ENCODE results near the gene SH3RF2. TPM values are rescaled to one million over a fixed set of nuclear protein-coding genes. Genes with fewer than 3 reads are reported as not detected.
"Not testable (repeated sequence)": the region's sequence is repeated elsewhere in the genome, so short reads cannot be mapped to it uniquely, and the experiment has no call there.

The SH3RF2 gene
- total RNA-seq, 2 experiments from 2014 or later: not detected

- ATAC-seq: no peak
- DNase-seq: no peak
- Mint-ChIP-seq H3K36me3 (ENCODE audit: low read depth) (no peaks in the 10 kb centered on the region), H3K4me3 (no peak overlapping the region), H3K27me3 (peaks cover 7% of the 10 kb centered on the region), H3K9me3 (no peaks in the 10 kb centered on the region), H3K27ac (no peak overlapping the region), H3K4me1 (ENCODE audit: low read depth) (peaks cover 8% of the 10 kb centered on the region)
- CTCF ChIA-PET: no interaction called here
- POLR2A ChIA-PET: no interaction called here
- intact Hi-C loops (cut with micrococcal nuclease): no loop called here
- TF ChIP-seq CTCF (IDR thresholded peaks at IDR 0.05): no peak
These were observed 24.6 kb downstream of the SH3RF2 start for GRCh38 chr5:145960848-145961600.

- intact Hi-C loops (cut with micrococcal nuclease): no loop called here
- Mint-ChIP-seq H3K27ac (no peak overlapping the region), H3K4me1 (ENCODE audit: low read depth) (peaks cover 8% of the 10 kb centered on the region), H3K9me3 (no peaks in the 10 kb centered on the region), H3K36me3 (ENCODE audit: low read depth) (no peaks in the 10 kb centered on the region), H3K4me3 (no peak overlapping the region), H3K27me3 (peaks cover 7% of the 10 kb centered on the region)
- CTCF ChIA-PET: no interaction called here
- no peak for ATAC-seq
- POLR2A ChIA-PET: no interaction called here
- no peak for TF ChIP-seq CTCF (IDR thresholded peaks at IDR 0.05)
- no peak for DNase-seq
These were observed 25.6 kb downstream of the SH3RF2 start for GRCh38 chr5:145962001-145962400.

- H3K27me3 Mint-ChIP-seq; DNase-seq; POLR2A ChIA-PET; CTCF ChIA-PET; H3K4me1 Mint-ChIP-seq (ENCODE audit: low read depth); H3K4me3 Mint-ChIP-seq; H3K9me3 Mint-ChIP-seq; H3K27ac Mint-ChIP-seq; intact Hi-C loops (cut with micrococcal nuclease); ATAC-seq; H3K36me3 Mint-ChIP-seq (ENCODE audit: low read depth): not testable (repeated sequence)
These were observed 27.6 kb downstream of the SH3RF2 start for GRCh38 chr5:145964008-145964407.

- Mint-ChIP-seq H3K4me1 (ENCODE audit: low read depth) (peaks cover 4% of the 10 kb centered on the region), H3K27ac (no peak overlapping the region), H3K4me3 (no peak overlapping the region), H3K36me3 (ENCODE audit: low read depth) (no peaks in the 10 kb centered on the region), H3K27me3 (peaks cover 5% of the 10 kb centered on the region), H3K9me3 (no peaks in the 10 kb centered on the region)
- ATAC-seq (no peak), DNase-seq (no peak)
- TF ChIP-seq CTCF (IDR thresholded peaks at IDR 0.05): no peak
- intact Hi-C loops (cut with micrococcal nuclease): no loop called here
- CTCF ChIA-PET: no interaction called here
- POLR2A ChIA-PET: no interaction called here
These were observed 29.4 kb downstream of the SH3RF2 start for GRCh38 chr5:145965804-145966203.

- Mint-ChIP-seq H3K27me3 (peaks cover 4% of the 10 kb centered on the region), H3K36me3 (ENCODE audit: low read depth) (no peaks in the 10 kb centered on the region), H3K4me3 (no peak overlapping the region), H3K27ac (no peak overlapping the region), H3K9me3 (no peaks in the 10 kb centered on the region), H3K4me1 (ENCODE audit: low read depth) (no peaks in the 10 kb centered on the region)
- ChIA-PET CTCF (interaction anchor here (0.6 kb wide), 1 partner anchor 274 kb away, joined by 3 read pairs; no protein-coding TSS in a partner anchor), POLR2A (no interaction called here)
- intact Hi-C loops (cut with micrococcal nuclease): no loop called here
- DNase-seq: no peak
- no peak for TF ChIP-seq CTCF (IDR thresholded peaks at IDR 0.05)
- ATAC-seq: no peak
These were observed 30.9 kb downstream of the SH3RF2 start for GRCh38 chr5:145967296-145967695.

Data from activated CD8-positive, alpha-beta T cell treated with anti-CD3 and anti-CD28 coated beads for 36 hours (primary cell).